Measurements from ENCODE around the gene EDN2. TPM values are rescaled to one million over a fixed set of nuclear protein-coding genes. Genes with fewer than 3 reads are reported as not detected.

EDN2 gene
- total RNA-seq, 2 experiments from 2014 or later: not detected

- H3K9me3 Mint-ChIP-seq: no peaks in the 10 kb centered on the region
- H3K27me3 Mint-ChIP-seq: no peaks in the 10 kb centered on the region
- Histone ChIP-seq H3K4me1 (ENCODE audit: insufficient read depth, low read length) (no peaks in the 10 kb centered on the region), H3K9me3 (ENCODE audit: control insufficient read depth in 1 of 2, insufficient read depth in 1 of 2, low read length in 2 of 2) (peaks cover 0 to 4% of the 10 kb centered on the region in 2 experiments), H3K36me3 (ENCODE audit: insufficient read depth, low read length) (peaks cover 12% of the 10 kb centered on the region), H3K27me3 (ENCODE audit: control insufficient read depth in 1 of 2, insufficient read depth in 2 of 2, low read length in 2 of 2) (no peaks in the 10 kb centered on the region), H3K27ac (ENCODE audit: low read depth in 1 of 2, low read length in 2 of 2) (no peak overlapping the region), H3K4me3 (ENCODE audit: low read length) (no peak overlapping the region)
- no peaks in the 10 kb centered on the region for H3K36me3 Mint-ChIP-seq (ENCODE audit: low read depth)
- no peak for DNase-seq
- CTCF ChIA-PET: no interaction called here
- no peak for ATAC-seq (ENCODE audit: poor library complexity)
- intact Hi-C loops (cut with DNase I, micrococcal nuclease): no loop called here
- H3K4me1 Mint-ChIP-seq (ENCODE audit: low read depth): no peaks in the 10 kb centered on the region
- H3K4me3 Mint-ChIP-seq: no peak overlapping the region
- H3K27ac Mint-ChIP-seq: no peak overlapping the region
- no peak for TF ChIP-seq CTCF (IDR thresholded peaks at IDR 0.05)
- POLR2A ChIA-PET: no interaction called here
Measured at GRCh38 chr1:41523071-41523470, 38.6 kb upstream of the EDN2 start.

GRCh38 chr1:41521766-41522165 is 37.3 kb upstream of the EDN2 start:
- Histone ChIP-seq H3K4me1 (ENCODE audit: insufficient read depth, low read length) (no peaks in the 10 kb centered on the region), H3K4me3 (ENCODE audit: low read length) (no peak overlapping the region), H3K27ac (ENCODE audit: low read depth in 1 of 2, low read length in 2 of 2) (no peak overlapping the region), H3K36me3 (ENCODE audit: insufficient read depth, low read length) (peaks cover 14% of the 10 kb centered on the region), H3K27me3 (ENCODE audit: control insufficient read depth in 1 of 2, insufficient read depth in 2 of 2, low read length in 2 of 2) (no peaks in the 10 kb centered on the region), H3K9me3 (ENCODE audit: control insufficient read depth in 1 of 2, insufficient read depth in 1 of 2, low read length in 2 of 2) (peaks cover 0 to 4% of the 10 kb centered on the region in 2 experiments)
- Mint-ChIP-seq H3K9me3 (no peaks in the 10 kb centered on the region), H3K4me1 (ENCODE audit: low read depth) (no peaks in the 10 kb centered on the region), H3K36me3 (ENCODE audit: low read depth) (no peaks in the 10 kb centered on the region), H3K4me3 (no peak overlapping the region), H3K27me3 (no peaks in the 10 kb centered on the region), H3K27ac (no peak overlapping the region)
- no peak for TF ChIP-seq CTCF (IDR thresholded peaks at IDR 0.05)
- DNase-seq (no peak), ATAC-seq (ENCODE audit: poor library complexity) (no peak)
- intact Hi-C loops (cut with DNase I, micrococcal nuclease): no loop called here
- ChIA-PET CTCF (no interaction called here), POLR2A (no interaction called here)

GRCh38 chr1:41520951-41521752 is 36.7 kb upstream of the EDN2 start:
- no peak for TF ChIP-seq CTCF (IDR thresholded peaks at IDR 0.05)
- Histone ChIP-seq H3K27ac (ENCODE audit: low read depth in 1 of 2, low read length in 2 of 2) (no peak overlapping the region), H3K9me3 (ENCODE audit: control insufficient read depth in 1 of 2, insufficient read depth in 1 of 2, low read length in 2 of 2) (no peaks in the 10 kb centered on the region), H3K36me3 (ENCODE audit: insufficient read depth, low read length) (peaks cover 14% of the 10 kb centered on the region), H3K4me1 (ENCODE audit: insufficient read depth, low read length) (peaks cover 5% of the 10 kb centered on the region), H3K27me3 (ENCODE audit: control insufficient read depth in 1 of 2, insufficient read depth in 2 of 2, low read length in 2 of 2) (no peaks in the 10 kb centered on the region), H3K4me3 (ENCODE audit: low read length) (no peak overlapping the region)
- CTCF ChIA-PET: no interaction called here
- POLR2A ChIA-PET: no interaction called here
- no peaks in the 10 kb centered on the region for H3K27me3 Mint-ChIP-seq
- H3K36me3 Mint-ChIP-seq (ENCODE audit: low read depth): no peaks in the 10 kb centered on the region
- intact Hi-C loops (cut with DNase I, micrococcal nuclease): no loop called here
- H3K9me3 Mint-ChIP-seq: no peaks in the 10 kb centered on the region
- H3K4me1 Mint-ChIP-seq (ENCODE audit: low read depth): no peaks in the 10 kb centered on the region
- DNase-seq (no peak), ATAC-seq (ENCODE audit: poor library complexity) (no peak)
- no peak overlapping the region for H3K27ac Mint-ChIP-seq
- no peak overlapping the region for H3K4me3 Mint-ChIP-seq

Data from CD4-positive, alpha-beta T cell (primary cell).